T-helper 17 cell (primary cell): Measurements from ENCODE around the gene TRAPPC14. TPM values are rescaled to one million over a fixed set of nuclear protein-coding genes. Genes with fewer than 3 reads are reported as not detected.
A peak's percentile ranks its signal among the peaks of the same experiment; 100 is the strongest.
"Not testable (repeated sequence)": the region's sequence is repeated elsewhere in the genome, so short reads cannot be mapped to it uniquely, and the experiment has no call there.

Source experiments
- ATAC-seq: fragments of 150-1000 bp; cut with Tn5 transposase; 2 replicates; pipeline ENCODE4 v1.10.0; 2021; ENCODE audit warnings: mild to moderate bottlenecking, moderate library complexity
- DNase-seq, 3 donors: peaks; one replicate each; pipeline versions ENCODE4 v3.0.0 to v3.0.0-alpha.2; 2020 to 2021
- H3K9me3 ChIP-seq: one replicate; pipeline ENCODE4 v1.7.0; 2013; ENCODE audit warnings: low read length, mild to moderate bottlenecking; ENCODE audit not compliant: control insufficient read depth, poor library complexity, severe bottlenecking
- H3K27ac Mint-ChIP-seq: one replicate; pipeline ENCODE4 v1.8.0; 2022; ENCODE audit warnings: mild to moderate bottlenecking, moderate library complexity, mixed read lengths
- H3K27me3 Mint-ChIP-seq: one replicate; pipeline ENCODE4 v1.8.0; 2022; ENCODE audit warnings: mixed read lengths
- H3K36me3 Mint-ChIP-seq: one replicate; pipeline ENCODE4 v1.8.0; 2022; ENCODE audit warnings: low read depth, mixed read lengths
- H3K4me1 Mint-ChIP-seq: one replicate; pipeline ENCODE4 v1.8.0; 2022; ENCODE audit warnings: mild to moderate bottlenecking, mixed read lengths
- H3K4me3 Mint-ChIP-seq: one replicate; pipeline ENCODE4 v1.8.0; 2022; ENCODE audit warnings: mild to moderate bottlenecking, moderate library complexity, mixed read lengths
- total RNA-seq, 4 donors: library from RNA in 2 of 4; stranded (reverse) in 2 of 4; gene quantifications; one replicate each; pipeline ENCODE4 v1.2.3 and lab custom pipeline; 2022 to 2026

Gene TRAPPC14
- 10 to 100 TPM; 45.8 to 46.9 TPM for total RNA-seq
- total RNA-seq (lab: John Stamatoyannopoulos, UW) = 34.9 to 40.3 reads per million in 2 donors

- Mint-ChIP-seq H3K4me1 (peaks cover 28% of the 10 kb centered on the region), H3K27me3 (no peaks in the 10 kb centered on the region), H3K27ac (peak within 1 kb of the TSS; percentile 83), H3K4me3 (peak within 1 kb of the TSS; percentile 90), H3K36me3 (no peaks in the 10 kb centered on the region)
- H3K9me3 ChIP-seq = no peaks in the 10 kb centered on the region
- peak; percentile 88 for ATAC-seq
- peak; percentile 78 to 85 (median 83) for DNase-seq
Measured at GRCh38 chr7:100158229-100159098, at the start of gene TRAPPC14. TSS of gene TRAPPC14 (minus strand) at chr7:100158723. CDS start at chr7:100158499, 224 bp downstream.

- no peaks in the 10 kb centered on the region for H3K27me3 Mint-ChIP-seq
- H3K4me3 Mint-ChIP-seq = no peak overlapping the region
- peaks cover 15% of the 10 kb centered on the region for H3K4me1 Mint-ChIP-seq
- no peak for ATAC-seq
- H3K9me3 ChIP-seq = no peaks in the 10 kb centered on the region
- peaks cover 2% of the 10 kb centered on the region for H3K36me3 Mint-ChIP-seq
- DNase-seq = no peak
- no peak overlapping the region for H3K27ac Mint-ChIP-seq
Measured at GRCh38 chr7:100204454-100204853, 45.9 kb upstream of the TRAPPC14 start.

- DNase-seq (no peak), ATAC-seq (no peak)
- peaks cover 12% of the 10 kb centered on the region for H3K27me3 Mint-ChIP-seq
- H3K27ac Mint-ChIP-seq = no peak overlapping the region
- peaks cover 2% of the 10 kb centered on the region for H3K36me3 Mint-ChIP-seq
- H3K4me3 Mint-ChIP-seq = no peak overlapping the region
- H3K4me1 Mint-ChIP-seq = peaks cover 2% of the 10 kb centered on the region
- H3K9me3 ChIP-seq = no peaks in the 10 kb centered on the region
Measured at GRCh38 chr7:100200693-100201092, 42.2 kb upstream of the TRAPPC14 start.

- Mint-ChIP-seq H3K27ac (no peak overlapping the region), H3K36me3 (no peaks in the 10 kb centered on the region), H3K4me1 (no peaks in the 10 kb centered on the region), H3K27me3 (peaks cover 12% of the 10 kb centered on the region), H3K4me3 (no peak overlapping the region)
- no peak for ATAC-seq
- no peaks in the 10 kb centered on the region for H3K9me3 ChIP-seq
- no peak for DNase-seq
Measured at GRCh38 chr7:100198266-100198665, 39.7 kb upstream of the TRAPPC14 start.

- H3K4me3 Mint-ChIP-seq, H3K36me3 Mint-ChIP-seq, H3K4me1 Mint-ChIP-seq, ATAC-seq, DNase-seq, H3K9me3 ChIP-seq, H3K27ac Mint-ChIP-seq: not testable (repeated sequence)
- peaks cover 12% of the 10 kb centered on the region for H3K27me3 Mint-ChIP-seq
Measured at GRCh38 chr7:100195901-100196322, 37.4 kb upstream of the TRAPPC14 start.

GRCh38 chr7:100195222-100195621 is 36.7 kb upstream of the TRAPPC14 start:
- H3K9me3 ChIP-seq = no peaks in the 10 kb centered on the region
- no peak for ATAC-seq
- Mint-ChIP-seq H3K4me1 (peaks cover 3% of the 10 kb centered on the region), H3K4me3 (no peak overlapping the region), H3K27me3 (peaks cover 12% of the 10 kb centered on the region), H3K27ac (no peak overlapping the region), H3K36me3 (no peaks in the 10 kb centered on the region)
- no peak for DNase-seq

- ATAC-seq (no peak), DNase-seq (no peak)
- H3K9me3 ChIP-seq = no peaks in the 10 kb centered on the region
- Mint-ChIP-seq H3K27me3 (no peaks in the 10 kb centered on the region), H3K27ac (no peak overlapping the region), H3K4me3 (no peak overlapping the region), H3K36me3 (no peaks in the 10 kb centered on the region), H3K4me1 (peaks cover 7% of the 10 kb centered on the region)
Measured at GRCh38 chr7:100192969-100193368, 34.4 kb upstream of the TRAPPC14 start.

GRCh38 chr7:100192281-100192862 is 33.8 kb upstream of the TRAPPC14 start:
- H3K27ac Mint-ChIP-seq, H3K27me3 Mint-ChIP-seq, H3K36me3 Mint-ChIP-seq, H3K4me3 Mint-ChIP-seq, H3K4me1 Mint-ChIP-seq, ATAC-seq, DNase-seq, H3K9me3 ChIP-seq: not testable (repeated sequence)

- Mint-ChIP-seq H3K4me1 (peaks cover 7% of the 10 kb centered on the region), H3K36me3 (no peaks in the 10 kb centered on the region)
Measured at GRCh38 chr7:100191775-100192174, 33.3 kb upstream of the TRAPPC14 start.

GRCh38 chr7:100190048-100190711 is 31.7 kb upstream of the TRAPPC14 start:
- DNase-seq (no peak), ATAC-seq (peak; percentile 77)
- peaks cover 7% of the 10 kb centered on the region for H3K4me1 Mint-ChIP-seq
- H3K9me3 ChIP-seq = no peaks in the 10 kb centered on the region
- H3K4me3 Mint-ChIP-seq = no peak overlapping the region
- H3K36me3 Mint-ChIP-seq = no peaks in the 10 kb centered on the region
- peak overlapping the region; percentile 75 for H3K27ac Mint-ChIP-seq
- H3K27me3 Mint-ChIP-seq = no peaks in the 10 kb centered on the region

More at GRCh38 chr7:100191775-100192174, 33.3 kb upstream of the TRAPPC14 start:
- DNase-seq (no peak), ATAC-seq (no peak)
- H3K9me3 ChIP-seq = no peaks in the 10 kb centered on the region
- H3K27me3 Mint-ChIP-seq = no peaks in the 10 kb centered on the region
- no peak overlapping the region for H3K27ac Mint-ChIP-seq
- no peak overlapping the region for H3K4me3 Mint-ChIP-seq

GRCh38 chr7:100189061-100189460 is 30.5 kb upstream of the TRAPPC14 start:
- no peak for ATAC-seq
- Mint-ChIP-seq H3K4me3 (no peak overlapping the region), H3K27ac (peak overlapping the region; percentile 75)

GRCh38 chr7:100185726-100186125 is 27.2 kb upstream of the TRAPPC14 start:
- Mint-ChIP-seq H3K36me3 (no peaks in the 10 kb centered on the region), H3K4me3 (no peak overlapping the region), H3K4me1 (peaks cover 14% of the 10 kb centered on the region), H3K27me3 (peaks cover 4% of the 10 kb centered on the region), H3K27ac (no peak overlapping the region)
- H3K9me3 ChIP-seq = no peaks in the 10 kb centered on the region
- ATAC-seq = no peak
- no peak for DNase-seq

More at GRCh38 chr7:100189061-100189460, 30.5 kb upstream of the TRAPPC14 start:
- Mint-ChIP-seq H3K4me1 (peaks cover 7% of the 10 kb centered on the region), H3K36me3 (no peaks in the 10 kb centered on the region), H3K27me3 (no peaks in the 10 kb centered on the region)
- DNase-seq = no peak
- no peaks in the 10 kb centered on the region for H3K9me3 ChIP-seq

- not testable (repeated sequence) for DNase-seq, H3K9me3 ChIP-seq, H3K27me3 Mint-ChIP-seq, ATAC-seq, H3K4me3 Mint-ChIP-seq, H3K27ac Mint-ChIP-seq, H3K36me3 Mint-ChIP-seq
- H3K4me1 Mint-ChIP-seq = peaks cover 12% of the 10 kb centered on the region
Measured at GRCh38 chr7:100183090-100183489, 24.6 kb upstream of the TRAPPC14 start.
